ENCODE results near the gene SLAMF9. TPM values are rescaled to one million over a fixed set of nuclear protein-coding genes. Genes with fewer than 3 reads are reported as not detected.
A peak's percentile ranks its signal among the peaks of the same experiment; 100 is the strongest.

The SLAMF9 gene
- total RNA-seq, 1 donor from 2014 or later, result not detected

DNA sequence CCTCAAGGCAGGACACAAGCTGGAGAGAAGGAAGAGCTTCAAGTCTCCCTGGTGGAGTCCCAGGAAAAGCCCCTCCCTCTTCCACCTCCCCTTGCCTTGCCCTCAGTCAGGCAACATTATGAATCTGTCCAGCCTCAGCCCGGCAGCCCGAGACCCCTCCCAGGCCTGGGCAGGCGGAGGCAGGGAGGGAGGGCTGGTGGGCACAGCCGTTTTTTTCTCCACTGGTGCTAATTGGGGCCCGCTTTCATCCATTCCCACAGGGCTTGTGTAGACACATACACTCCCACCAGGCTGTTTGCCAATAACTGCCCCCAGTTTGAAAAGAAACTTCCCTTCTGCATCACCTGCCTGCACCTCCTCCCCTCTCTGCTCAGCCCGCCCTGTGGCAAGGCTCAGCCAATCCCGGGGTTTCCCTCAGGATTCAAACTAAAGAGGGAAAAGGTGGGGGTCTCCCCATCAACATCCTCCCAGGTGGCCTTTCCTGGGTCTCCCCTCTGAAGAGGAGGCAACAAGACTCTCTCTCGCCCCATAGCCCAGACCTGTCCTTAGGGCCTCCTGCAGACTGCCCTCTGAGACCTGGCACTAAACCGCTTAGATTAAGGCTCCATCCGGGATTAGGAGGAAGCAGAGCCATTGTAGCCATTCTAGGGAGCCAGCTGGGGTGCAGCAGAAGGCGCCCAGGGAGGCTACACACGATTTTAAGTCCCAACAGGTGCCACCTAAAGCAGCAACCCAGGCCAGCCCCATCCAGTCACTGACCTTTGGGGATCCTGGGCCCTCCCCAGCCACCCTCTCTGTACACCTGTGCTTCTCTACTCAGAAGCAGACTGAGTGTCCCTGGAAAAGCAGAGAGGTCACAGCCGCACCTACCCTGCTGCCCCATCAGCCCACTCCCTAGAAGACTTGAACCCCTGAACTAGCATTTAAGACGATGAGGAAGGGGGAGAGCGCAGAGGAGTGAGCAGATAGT, 12.2 kb downstream of the SLAMF9 start:
- peaks cover 17% of the 10 kb centered on the region for H3K4me1 Mint-ChIP-seq (ENCODE audit: low read depth)
- intact Hi-C loops (cut with micrococcal nuclease), result no loop called here
- H3K36me3 Mint-ChIP-seq (ENCODE audit: low read depth), result no peaks in the 10 kb centered on the region

DNA sequence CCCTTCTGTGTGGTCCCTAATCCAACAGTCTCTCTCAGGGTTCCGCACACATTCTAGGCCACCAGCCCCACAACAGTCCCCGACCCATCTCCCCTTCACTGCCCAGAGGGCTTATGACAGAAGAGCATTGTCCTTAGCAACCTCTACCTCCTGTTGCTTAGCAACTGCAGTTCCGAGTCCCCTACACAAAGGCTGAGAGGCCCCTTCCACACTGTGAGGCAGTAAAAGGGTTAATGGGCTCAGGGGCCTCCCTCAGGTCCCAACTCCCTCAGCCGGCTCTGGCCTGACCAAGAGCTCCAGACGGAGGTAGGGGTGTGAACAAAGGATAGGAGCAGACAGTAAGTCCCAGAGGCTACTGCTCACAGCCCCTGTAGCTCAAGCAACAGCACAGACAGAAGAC, 12.9 kb downstream of the SLAMF9 start:
- intact Hi-C loops (cut with micrococcal nuclease), result no loop called here
- no peak overlapping the region for H3K27ac Mint-ChIP-seq
- no peak overlapping the region for H3K4me3 Mint-ChIP-seq (ENCODE audit: low read depth)
- no peak for DNase-seq (ENCODE audit: low spot score)
- H3K9me3 Mint-ChIP-seq, result no peaks in the 10 kb centered on the region
- H3K4me1 Mint-ChIP-seq (ENCODE audit: low read depth), result peaks cover 19% of the 10 kb centered on the region
- no peaks in the 10 kb centered on the region for H3K36me3 Mint-ChIP-seq (ENCODE audit: low read depth)
- H3K27me3 Mint-ChIP-seq (ENCODE audit: low read depth), result peaks cover 42% of the 10 kb centered on the region

More for the DNA sequence above, 12.2 kb downstream of the SLAMF9 start:
- Mint-ChIP-seq H3K27ac (no peak overlapping the region), H3K9me3 (no peaks in the 10 kb centered on the region), H3K27me3 (ENCODE audit: low read depth) (peaks cover 47% of the 10 kb centered on the region), H3K4me3 (ENCODE audit: low read depth) (no peak overlapping the region)
- no peak for DNase-seq (ENCODE audit: low spot score)

DNA sequence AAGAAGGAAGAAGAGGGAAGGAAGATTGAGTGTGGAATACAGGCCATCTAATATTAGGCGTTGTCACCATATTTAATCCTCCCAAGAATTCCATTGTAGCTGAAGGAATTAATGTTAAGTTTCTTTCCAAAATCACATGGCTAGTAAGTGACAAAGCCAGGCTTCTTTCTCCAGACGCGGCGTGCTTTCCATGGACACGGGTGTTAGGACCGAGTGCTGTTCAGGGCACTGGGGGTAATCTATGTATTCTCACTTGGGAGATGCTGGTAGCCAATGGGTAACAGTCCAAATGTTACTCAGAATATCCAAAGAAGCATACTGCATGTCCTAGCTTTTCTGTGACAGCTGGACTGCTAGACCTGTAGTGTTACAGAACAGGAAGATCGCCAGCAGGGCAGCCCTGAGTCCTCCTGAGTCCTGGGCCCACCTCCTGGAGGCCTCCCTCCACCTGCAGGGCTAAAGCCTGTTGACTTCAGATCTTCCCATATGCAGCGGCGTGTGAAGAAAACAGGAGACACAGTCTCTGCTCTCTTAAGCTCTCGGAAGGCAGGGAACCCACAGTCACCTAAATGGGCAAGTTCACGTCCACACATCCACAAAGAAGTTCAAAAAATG, 13.9 kb downstream of the SLAMF9 start:
- Mint-ChIP-seq H3K4me1 (ENCODE audit: low read depth) (peaks cover 16% of the 10 kb centered on the region), H3K9me3 (no peaks in the 10 kb centered on the region), H3K36me3 (ENCODE audit: low read depth) (no peaks in the 10 kb centered on the region), H3K4me3 (ENCODE audit: low read depth) (no peak overlapping the region), H3K27me3 (ENCODE audit: low read depth) (peaks cover 36% of the 10 kb centered on the region), H3K27ac (no peak overlapping the region)
- intact Hi-C loops (cut with micrococcal nuclease), result no loop called here
- DNase-seq (ENCODE audit: low spot score), result no peak

DNA sequence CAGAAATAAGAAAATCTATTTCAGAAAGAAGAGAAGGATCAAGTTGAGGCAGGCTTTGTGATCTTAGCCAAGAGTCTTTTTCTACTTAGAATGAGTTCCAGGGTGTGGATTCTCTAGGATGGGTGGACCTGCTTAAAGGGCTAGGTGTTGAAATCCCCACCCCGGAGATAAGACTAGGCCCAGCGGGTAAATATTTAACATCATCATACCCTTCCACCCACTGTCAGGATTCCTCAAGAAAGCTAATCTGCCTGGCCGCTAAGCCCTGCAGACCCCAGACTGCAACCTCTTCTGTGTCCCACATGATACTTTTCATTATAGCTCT, 14.4 kb downstream of the SLAMF9 start:
- peaks cover 31% of the 10 kb centered on the region for H3K27me3 Mint-ChIP-seq (ENCODE audit: low read depth)
- no peaks in the 10 kb centered on the region for H3K36me3 Mint-ChIP-seq (ENCODE audit: low read depth)
- DNase-seq (ENCODE audit: low spot score), result no peak
- intact Hi-C loops (cut with micrococcal nuclease), result no loop called here
- H3K4me1 Mint-ChIP-seq (ENCODE audit: low read depth), result peaks cover 16% of the 10 kb centered on the region
- no peaks in the 10 kb centered on the region for H3K9me3 Mint-ChIP-seq
- H3K27ac Mint-ChIP-seq, result no peak overlapping the region
- H3K4me3 Mint-ChIP-seq (ENCODE audit: low read depth), result no peak overlapping the region

DNA sequence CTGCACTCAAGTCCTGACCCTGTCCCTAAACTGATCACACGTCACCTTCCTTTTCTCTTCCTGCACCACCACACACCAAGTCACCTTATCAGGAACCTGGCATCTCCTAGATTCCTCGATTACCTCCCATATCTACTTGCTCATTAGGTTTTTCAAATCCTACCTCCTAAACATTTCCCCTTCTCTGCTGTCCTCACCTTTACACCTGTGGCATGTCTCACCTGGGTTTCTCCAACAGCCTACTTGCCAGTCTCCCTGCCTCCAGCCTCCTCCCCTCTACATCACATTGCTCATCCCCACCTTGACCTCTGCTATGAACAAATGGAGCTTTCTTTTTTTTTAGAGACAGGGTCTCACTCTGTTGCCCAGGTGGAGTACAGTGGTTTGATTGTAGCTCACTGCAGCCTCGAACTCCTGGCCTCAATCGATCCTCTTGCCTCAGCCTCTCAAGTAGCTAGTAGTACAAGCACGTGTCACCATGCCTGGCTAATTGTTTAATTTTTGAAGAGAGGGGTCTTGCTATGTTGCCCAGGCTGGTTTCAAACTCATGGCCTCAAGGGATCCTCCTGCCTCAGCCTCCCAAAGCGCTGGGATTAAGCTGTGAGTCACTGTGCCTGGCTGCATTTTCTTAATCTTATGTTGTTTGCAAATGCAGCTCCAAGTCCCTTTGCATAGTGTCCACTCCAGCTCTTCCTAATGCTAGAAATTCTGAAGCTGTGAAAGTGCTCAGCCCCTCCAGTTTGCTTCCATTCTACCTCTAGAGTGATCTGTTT, 14.9 kb downstream of the SLAMF9 start:
- intact Hi-C loops (cut with micrococcal nuclease), result no loop called here
- Mint-ChIP-seq H3K4me3 (ENCODE audit: low read depth) (no peak overlapping the region), H3K36me3 (ENCODE audit: low read depth) (no peaks in the 10 kb centered on the region), H3K4me1 (ENCODE audit: low read depth) (peaks cover 16% of the 10 kb centered on the region), H3K27me3 (ENCODE audit: low read depth) (peaks cover 27% of the 10 kb centered on the region), H3K9me3 (no peaks in the 10 kb centered on the region), H3K27ac (no peak overlapping the region)
- DNase-seq (ENCODE audit: low spot score), result no peak

DNA sequence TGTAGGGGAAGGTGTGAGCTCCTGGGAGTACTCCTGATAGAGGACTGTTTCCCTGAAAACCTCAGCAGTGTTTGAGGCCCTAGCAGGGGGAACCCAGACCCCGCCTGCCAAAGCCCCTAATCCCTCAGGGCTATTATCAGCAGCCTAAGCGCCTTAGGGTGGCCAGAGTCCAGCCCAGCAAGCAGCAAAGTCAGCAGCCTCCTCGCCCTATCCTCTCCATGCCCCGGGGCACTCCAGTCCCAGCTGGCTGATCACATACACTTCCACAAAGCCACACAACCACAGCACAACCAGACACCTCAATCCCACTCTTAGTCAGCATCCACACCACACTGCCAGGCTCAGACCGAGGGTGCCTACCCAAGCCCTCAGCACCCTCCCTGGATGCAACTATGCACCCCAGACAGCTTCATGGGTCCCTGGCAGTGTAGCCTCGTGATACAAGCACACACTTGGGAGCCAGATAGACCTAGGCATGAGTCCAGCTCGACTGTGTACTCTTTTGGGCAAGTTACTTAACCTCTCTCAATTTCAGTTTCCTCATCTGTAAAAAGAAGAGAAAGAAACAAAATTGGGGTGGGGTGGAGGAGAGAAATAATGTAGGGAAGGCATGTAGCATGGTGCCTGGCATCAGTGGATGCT, 15.7 kb downstream of the SLAMF9 start:
- Mint-ChIP-seq H3K9me3 (no peaks in the 10 kb centered on the region), H3K27ac (no peak overlapping the region), H3K27me3 (ENCODE audit: low read depth) (peaks cover 27% of the 10 kb centered on the region), H3K4me3 (ENCODE audit: low read depth) (no peak overlapping the region), H3K4me1 (ENCODE audit: low read depth) (peaks cover 16% of the 10 kb centered on the region), H3K36me3 (ENCODE audit: low read depth) (no peaks in the 10 kb centered on the region)
- DNase-seq (ENCODE audit: low spot score), result no peak
- intact Hi-C loops (cut with micrococcal nuclease), result no loop called here

DNA sequence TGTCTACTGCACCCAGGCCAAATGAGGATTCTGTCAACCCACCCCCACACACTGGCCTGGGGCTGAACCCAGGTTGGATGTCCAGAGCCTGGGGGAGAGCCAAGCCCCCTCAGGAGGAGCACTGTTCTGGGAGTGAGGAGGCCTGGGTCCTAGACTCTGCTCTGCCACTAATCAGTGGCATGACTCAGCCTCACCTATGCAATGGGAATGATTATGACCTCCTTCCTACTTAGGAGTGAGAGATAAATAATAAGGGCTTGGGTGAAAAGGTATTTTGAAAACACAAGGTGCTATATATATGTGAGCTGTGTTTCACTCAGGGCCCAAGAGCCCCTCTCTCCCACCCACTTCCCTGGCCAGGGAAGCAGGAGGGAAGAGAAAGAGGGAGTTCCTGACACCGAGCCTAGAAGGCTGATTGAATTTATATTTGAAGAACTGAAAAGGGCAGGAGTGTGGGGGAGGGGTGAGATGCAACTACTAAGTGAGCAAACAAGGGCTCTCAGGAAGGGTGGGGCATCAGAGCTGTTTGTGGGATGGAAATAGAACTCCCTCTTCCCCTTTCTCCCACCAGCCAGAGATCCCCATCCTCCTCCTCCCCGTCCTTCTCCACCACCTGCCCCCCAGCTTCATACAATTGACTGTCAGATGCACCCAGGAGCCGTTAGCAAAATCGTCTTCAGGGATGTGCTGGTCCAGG, 16.8 kb downstream of the SLAMF9 start:
- intact Hi-C loops (cut with micrococcal nuclease), result loop anchor here (2.0 kb wide), 1 partner anchor 148 kb away; no protein-coding TSS in a partner anchor
- no peak overlapping the region for H3K27ac Mint-ChIP-seq
- no peaks in the 10 kb centered on the region for H3K36me3 Mint-ChIP-seq (ENCODE audit: low read depth)
- DNase-seq (ENCODE audit: low spot score), result no peak
- peaks cover 16% of the 10 kb centered on the region for H3K4me1 Mint-ChIP-seq (ENCODE audit: low read depth)
- no peak overlapping the region for H3K4me3 Mint-ChIP-seq (ENCODE audit: low read depth)
- H3K9me3 Mint-ChIP-seq, result no peaks in the 10 kb centered on the region
- peaks cover 19% of the 10 kb centered on the region for H3K27me3 Mint-ChIP-seq (ENCODE audit: low read depth)

DNA sequence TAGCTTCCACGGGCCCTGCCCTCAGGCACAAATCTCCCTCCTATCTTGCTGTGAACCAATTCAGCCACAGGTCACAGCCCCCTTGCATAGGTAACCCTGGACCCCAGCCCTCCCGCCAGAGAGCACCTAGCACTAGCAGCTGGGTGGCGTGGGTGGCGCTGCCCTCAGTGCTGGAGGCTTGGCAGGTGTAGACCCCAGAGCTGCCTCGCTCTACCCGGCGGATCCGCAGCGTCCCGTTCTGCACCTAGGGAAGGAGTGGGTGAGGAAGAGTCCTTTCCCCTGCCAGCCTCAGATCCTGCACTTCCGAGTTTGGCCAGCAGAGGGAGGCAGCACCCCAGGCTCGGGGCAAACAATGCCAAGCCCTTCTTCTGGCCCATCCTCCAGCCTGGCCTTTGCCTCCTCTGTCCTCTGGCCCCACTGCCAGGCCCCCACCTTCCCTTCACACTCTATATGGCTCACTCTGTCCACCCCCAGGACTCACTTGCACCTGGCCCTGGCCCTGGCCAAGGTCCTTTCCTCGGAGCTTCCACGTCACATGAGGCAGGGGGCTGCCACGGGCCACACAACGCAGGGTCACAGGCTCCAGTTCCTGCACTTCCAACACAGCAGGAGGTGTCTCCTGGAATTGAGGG, 17.6 kb downstream of the SLAMF9 start:
- Mint-ChIP-seq H3K27me3 (ENCODE audit: low read depth) (peaks cover 16% of the 10 kb centered on the region), H3K9me3 (no peaks in the 10 kb centered on the region), H3K36me3 (ENCODE audit: low read depth) (no peaks in the 10 kb centered on the region), H3K4me1 (ENCODE audit: low read depth) (peaks cover 16% of the 10 kb centered on the region), H3K4me3 (ENCODE audit: low read depth) (no peak overlapping the region), H3K27ac (no peak overlapping the region)
- peak; percentile 73 for DNase-seq (ENCODE audit: low spot score)
- intact Hi-C loops (cut with micrococcal nuclease), result loop anchor here (1.0 to 2.0 kb wide), 2 partner anchors 70 to 148 kb away; no protein-coding TSS in a partner anchor

DNA sequence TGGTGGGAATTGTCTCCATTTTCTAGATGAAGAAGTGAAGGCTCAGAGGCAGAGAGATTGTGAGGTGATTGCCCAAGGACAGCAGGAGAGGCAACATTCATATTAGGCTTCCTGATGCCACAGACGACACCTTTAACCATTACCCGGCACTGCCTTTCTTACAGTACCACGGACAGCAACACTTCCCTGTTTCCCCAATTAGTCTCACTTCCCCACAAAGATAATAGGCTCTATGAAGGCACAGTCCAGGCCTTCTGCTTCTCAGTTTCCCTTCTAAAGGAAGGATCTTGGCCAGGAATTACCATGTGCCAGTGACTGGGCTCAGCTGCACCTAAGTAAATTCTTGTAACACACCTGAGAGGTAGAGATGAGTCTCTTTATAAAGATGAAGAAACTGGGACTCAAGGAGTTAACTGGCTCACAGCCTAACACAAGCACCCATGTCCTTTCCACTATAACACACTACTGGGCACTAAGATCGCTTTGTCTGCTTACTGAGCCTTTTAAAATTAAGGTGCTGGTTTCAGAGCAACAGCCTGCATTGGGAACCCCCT, 18.2 kb downstream of the SLAMF9 start:
- intact Hi-C loops (cut with micrococcal nuclease), result loop anchor here (1.0 to 2.0 kb wide), 2 partner anchors 71 to 149 kb away; no protein-coding TSS in a partner anchor
- no peak overlapping the region for H3K4me3 Mint-ChIP-seq (ENCODE audit: low read depth)
- H3K36me3 Mint-ChIP-seq (ENCODE audit: low read depth), result no peaks in the 10 kb centered on the region
- no peaks in the 10 kb centered on the region for H3K9me3 Mint-ChIP-seq
- peaks cover 16% of the 10 kb centered on the region for H3K4me1 Mint-ChIP-seq (ENCODE audit: low read depth)
- no peak overlapping the region for H3K27ac Mint-ChIP-seq
- H3K27me3 Mint-ChIP-seq (ENCODE audit: low read depth), result peaks cover 16% of the 10 kb centered on the region
- DNase-seq (ENCODE audit: low spot score), result no peak

DNA sequence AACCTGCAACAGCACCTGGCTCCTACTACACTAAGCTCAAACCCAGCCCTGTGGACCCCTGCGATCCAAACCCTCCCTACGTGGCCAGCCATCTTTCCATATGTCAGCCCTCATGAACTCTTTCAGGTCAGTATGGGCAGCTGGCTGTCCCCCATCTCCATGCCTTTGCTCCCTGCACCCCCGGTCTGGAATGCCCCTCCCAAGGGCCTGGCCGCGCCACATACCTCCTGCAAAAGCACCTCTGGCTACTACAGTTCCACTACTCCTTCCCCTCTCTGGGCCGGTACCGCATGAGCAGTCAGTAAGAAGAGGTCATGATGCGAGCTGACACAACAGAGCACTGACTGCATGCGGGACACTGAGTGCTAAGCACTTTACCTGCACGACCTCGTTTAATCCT, 18.7 kb downstream of the SLAMF9 start:
- intact Hi-C loops (cut with micrococcal nuclease), result no loop called here
- no peak for DNase-seq (ENCODE audit: low spot score)
- no peaks in the 10 kb centered on the region for H3K9me3 Mint-ChIP-seq
- peaks cover 15% of the 10 kb centered on the region for H3K27me3 Mint-ChIP-seq (ENCODE audit: low read depth)
- no peak overlapping the region for H3K4me3 Mint-ChIP-seq (ENCODE audit: low read depth)
- H3K4me1 Mint-ChIP-seq (ENCODE audit: low read depth), result peaks cover 16% of the 10 kb centered on the region
- no peak overlapping the region for H3K27ac Mint-ChIP-seq
- H3K36me3 Mint-ChIP-seq (ENCODE audit: low read depth), result no peaks in the 10 kb centered on the region

DNA sequence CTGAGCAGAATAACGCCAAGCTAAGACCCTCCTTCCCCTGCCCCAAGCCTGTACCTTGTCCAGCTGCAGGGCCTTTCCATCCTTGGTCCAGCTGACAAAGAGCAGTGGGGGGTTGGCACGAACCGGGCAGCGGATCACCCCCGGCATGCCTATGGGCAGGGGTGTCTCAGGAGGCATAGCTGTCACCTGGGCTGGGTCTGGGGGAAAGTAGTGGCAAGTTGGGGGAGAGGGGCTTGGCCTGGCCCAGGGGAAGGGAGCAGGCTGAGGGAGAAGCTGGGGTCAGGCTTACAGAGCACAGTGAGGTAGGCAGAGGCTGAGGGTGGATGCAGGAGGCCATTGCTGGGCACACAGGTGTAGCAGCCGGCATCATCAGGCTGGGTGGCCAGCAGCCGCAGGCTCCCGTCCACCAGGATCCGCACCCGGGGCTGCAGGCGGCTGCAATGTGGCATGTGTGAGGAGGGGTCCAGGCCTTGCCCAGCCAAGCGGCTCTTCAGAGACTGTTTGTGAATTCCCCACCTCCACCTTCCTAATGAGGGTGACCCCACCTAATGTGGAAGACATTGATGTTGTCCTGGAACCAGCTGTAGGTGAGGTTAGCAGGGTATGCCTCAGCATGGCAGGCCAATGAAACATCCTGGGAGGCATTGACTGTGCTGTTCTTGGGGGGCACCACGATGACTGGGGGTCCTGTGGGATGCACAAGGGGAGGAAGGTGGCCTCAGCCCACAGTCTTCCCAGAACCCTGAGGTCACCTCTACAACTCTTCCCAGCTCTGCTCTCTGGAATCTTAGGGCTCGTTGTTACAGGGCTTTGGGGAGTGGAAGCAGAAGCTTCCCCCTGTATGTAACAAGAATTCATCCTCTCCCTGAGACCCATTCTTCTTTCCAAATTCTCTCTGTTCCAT, 19.6 kb downstream of the SLAMF9 start:
- intact Hi-C loops (cut with micrococcal nuclease), result no loop called here

More for the DNA sequence above, 19.6 kb downstream of the SLAMF9 start:
- Mint-ChIP-seq H3K4me3 (ENCODE audit: low read depth) (no peak overlapping the region), H3K9me3 (no peaks in the 10 kb centered on the region), H3K36me3 (ENCODE audit: low read depth) (no peaks in the 10 kb centered on the region), H3K27me3 (ENCODE audit: low read depth) (peaks cover 15% of the 10 kb centered on the region), H3K27ac (no peak overlapping the region), H3K4me1 (ENCODE audit: low read depth) (peaks cover 16% of the 10 kb centered on the region)
- no peak for DNase-seq (ENCODE audit: low spot score)
